ENCODE measurements around the gene KXD1.

KXD1 gene, protein sequence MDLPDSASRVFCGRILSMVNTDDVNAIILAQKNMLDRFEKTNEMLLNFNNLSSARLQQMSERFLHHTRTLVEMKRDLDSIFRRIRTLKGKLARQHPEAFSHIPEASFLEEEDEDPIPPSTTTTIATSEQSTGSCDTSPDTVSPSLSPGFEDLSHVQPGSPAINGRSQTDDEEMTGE

GRCh38 chr19:18557411-18558201, at the start of gene KXD1:
Gene KXD1 (plus strand): TSS chr19:18557870. CDS start chr19:18562057, 4,187 bp downstream.
- Histone ChIP-seq H3K36me3 (ENCODE audit: control insufficient read depth in 1 of 2, insufficient read depth in 2 of 2, low read length in 2 of 2) (peaks cover 5 to 13% of the 10 kb centered on the region in 2 donors), H3K9me3 (ENCODE audit: control insufficient read depth in 1 of 2, low read length in 2 of 2) (no peaks in the 10 kb centered on the region), H3K27ac (ENCODE audit: low read length) (peak within 1 kb of the TSS; percentile 96), H3K27me3 (ENCODE audit: low read depth, low read length) (no peaks in the 10 kb centered on the region), H3K4me1 (ENCODE audit: control insufficient read depth in 1 of 2, insufficient read depth in 2 of 2, low read length in 2 of 2) (peaks cover 0 to 18% of the 10 kb centered on the region in 2 donors), H3K4me3 (ENCODE audit: low read depth in 1 of 2, low read length in 2 of 2) (peak within 1 kb of the TSS; percentile 90 to 93)

GRCh38 chr19:18508585-18508984, 49.1 kb upstream of the KXD1 start:
- Histone ChIP-seq H3K36me3 (ENCODE audit: control insufficient read depth in 1 of 2, insufficient read depth in 2 of 2, low read length in 2 of 2) (no peaks in the 10 kb centered on the region), H3K9me3 (ENCODE audit: control insufficient read depth in 1 of 2, low read length in 2 of 2) (no peaks in the 10 kb centered on the region), H3K27ac (ENCODE audit: low read length) (no peak overlapping the region), H3K4me1 (ENCODE audit: control insufficient read depth in 1 of 2, insufficient read depth in 2 of 2, low read length in 2 of 2) (peaks cover 42 to 63% of the 10 kb centered on the region in 2 donors), H3K27me3 (ENCODE audit: low read depth, low read length) (no peaks in the 10 kb centered on the region), H3K4me3 (ENCODE audit: low read depth in 1 of 2, low read length in 2 of 2) (no peak overlapping the region)

DNA sequence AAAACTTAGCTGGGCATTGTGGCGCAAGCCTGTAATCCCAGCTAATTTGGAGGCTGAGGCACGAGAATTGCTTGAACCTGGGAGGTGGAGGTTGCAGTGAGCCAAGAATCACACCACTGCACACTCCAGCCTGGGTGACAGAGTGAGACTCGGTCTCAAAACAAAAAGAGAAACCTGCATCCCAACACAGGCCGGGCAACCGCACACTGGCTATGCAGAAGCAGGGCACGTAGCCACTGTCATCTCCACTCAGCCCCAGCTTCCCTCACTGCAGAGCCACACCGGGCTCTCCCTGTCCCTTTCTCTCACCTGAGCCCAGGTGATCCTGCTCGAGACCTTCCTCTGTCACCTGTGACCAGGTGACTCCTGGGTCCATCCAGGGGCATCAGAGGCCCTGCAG, 47.5 kb upstream of the KXD1 start:
- H3K27ac ChIP-seq (ENCODE audit: low read length) = no peak overlapping the region
- no peaks in the 10 kb centered on the region for H3K36me3 ChIP-seq (ENCODE audit: control insufficient read depth in 1 of 2, insufficient read depth in 2 of 2, low read length in 2 of 2)
- H3K4me1 ChIP-seq (ENCODE audit: control insufficient read depth in 1 of 2, insufficient read depth in 2 of 2, low read length in 2 of 2) = peaks cover 29 to 60% of the 10 kb centered on the region in 2 donors
- H3K27me3 ChIP-seq (ENCODE audit: low read depth, low read length) = no peaks in the 10 kb centered on the region
- no peak overlapping the region for H3K4me3 ChIP-seq (ENCODE audit: low read depth in 1 of 2, low read length in 2 of 2)
- H3K9me3 ChIP-seq (ENCODE audit: control insufficient read depth in 1 of 2, low read length in 2 of 2) = no peaks in the 10 kb centered on the region

GRCh38 chr19:18513868-18514267, 43.8 kb upstream of the KXD1 start:
- H3K27me3 ChIP-seq (ENCODE audit: low read depth, low read length) = no peaks in the 10 kb centered on the region
- H3K9me3 ChIP-seq (ENCODE audit: control insufficient read depth in 1 of 2, low read length in 2 of 2) = no peaks in the 10 kb centered on the region
- no peaks in the 10 kb centered on the region for H3K36me3 ChIP-seq (ENCODE audit: control insufficient read depth in 1 of 2, insufficient read depth in 2 of 2, low read length in 2 of 2)
- H3K4me3 ChIP-seq (ENCODE audit: low read depth in 1 of 2, low read length in 2 of 2) = no peak overlapping the region
- peaks cover 7 to 38% of the 10 kb centered on the region in 2 donors for H3K4me1 ChIP-seq (ENCODE audit: control insufficient read depth in 1 of 2, insufficient read depth in 2 of 2, low read length in 2 of 2)
- H3K27ac ChIP-seq (ENCODE audit: low read length) = no peak overlapping the region

- Histone ChIP-seq H3K4me3 (ENCODE audit: low read depth in 1 of 2, low read length in 2 of 2) (peak overlapping the region in 1 of 2 donors; percentile 7), H3K9me3 (ENCODE audit: control insufficient read depth in 1 of 2, low read length in 2 of 2) (no peaks in the 10 kb centered on the region), H3K27ac (ENCODE audit: low read length) (peak overlapping the region; percentile 63), H3K4me1 (ENCODE audit: control insufficient read depth in 1 of 2, insufficient read depth in 2 of 2, low read length in 2 of 2) (peaks cover 10 to 37% of the 10 kb centered on the region in 2 donors), H3K27me3 (ENCODE audit: low read depth, low read length) (no peaks in the 10 kb centered on the region), H3K36me3 (ENCODE audit: control insufficient read depth in 1 of 2, insufficient read depth in 2 of 2, low read length in 2 of 2) (no peaks in the 10 kb centered on the region)
Measured at GRCh38 chr19:18514800-18515682, 42.6 kb upstream of the KXD1 start.

DNA sequence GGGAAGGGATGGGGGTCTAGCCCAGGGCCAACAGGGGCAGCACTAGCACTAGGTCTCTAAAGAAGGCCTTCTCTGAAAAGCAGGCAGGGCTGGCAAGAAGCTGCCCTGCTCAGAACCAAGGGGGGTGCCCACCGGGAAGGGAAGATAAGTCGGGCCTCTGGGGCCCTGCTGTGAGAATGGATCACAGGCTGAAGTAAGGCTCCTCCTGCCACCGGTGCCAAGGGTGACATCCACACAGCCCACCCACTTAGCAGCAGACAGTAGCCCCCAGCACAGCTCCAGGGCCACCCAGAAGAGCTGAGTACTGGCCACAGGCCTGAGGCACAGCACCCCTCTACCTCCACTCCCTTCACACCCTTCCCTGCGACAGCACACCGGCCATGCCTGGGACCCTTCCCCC, 41.7 kb upstream of the KXD1 start:
- Histone ChIP-seq H3K27ac (ENCODE audit: low read length) (no peak overlapping the region), H3K4me1 (ENCODE audit: control insufficient read depth in 1 of 2, insufficient read depth in 2 of 2, low read length in 2 of 2) (peaks cover 12 to 39% of the 10 kb centered on the region in 2 donors), H3K27me3 (ENCODE audit: low read depth, low read length) (no peaks in the 10 kb centered on the region), H3K9me3 (ENCODE audit: control insufficient read depth in 1 of 2, low read length in 2 of 2) (no peaks in the 10 kb centered on the region), H3K4me3 (ENCODE audit: low read depth in 1 of 2, low read length in 2 of 2) (no peak overlapping the region), H3K36me3 (ENCODE audit: control insufficient read depth in 1 of 2, insufficient read depth in 2 of 2, low read length in 2 of 2) (peaks cover 0 to 6% of the 10 kb centered on the region in 2 donors)

- no peak overlapping the region for H3K27ac ChIP-seq (ENCODE audit: low read length)
- H3K27me3 ChIP-seq (ENCODE audit: low read depth, low read length) = no peaks in the 10 kb centered on the region
- H3K36me3 ChIP-seq (ENCODE audit: control insufficient read depth in 1 of 2, insufficient read depth in 2 of 2, low read length in 2 of 2) = peaks cover 0 to 9% of the 10 kb centered on the region in 2 donors
- H3K9me3 ChIP-seq (ENCODE audit: control insufficient read depth in 1 of 2, low read length in 2 of 2) = no peaks in the 10 kb centered on the region
- H3K4me3 ChIP-seq (ENCODE audit: low read depth in 1 of 2, low read length in 2 of 2) = no peak overlapping the region
- H3K4me1 ChIP-seq (ENCODE audit: control insufficient read depth in 1 of 2, insufficient read depth in 2 of 2, low read length in 2 of 2) = peaks cover 12 to 39% of the 10 kb centered on the region in 2 donors
Measured at GRCh38 chr19:18517606-18518005, 40.1 kb upstream of the KXD1 start.

GRCh38 chr19:18518639-18519038, 39.0 kb upstream of the KXD1 start:
- peaks cover 12 to 31% of the 10 kb centered on the region in 2 donors for H3K4me1 ChIP-seq (ENCODE audit: control insufficient read depth in 1 of 2, insufficient read depth in 2 of 2, low read length in 2 of 2)
- no peaks in the 10 kb centered on the region for H3K27me3 ChIP-seq (ENCODE audit: low read depth, low read length)
- no peaks in the 10 kb centered on the region for H3K9me3 ChIP-seq (ENCODE audit: control insufficient read depth in 1 of 2, low read length in 2 of 2)
- no peak overlapping the region for H3K4me3 ChIP-seq (ENCODE audit: low read depth in 1 of 2, low read length in 2 of 2)
- H3K27ac ChIP-seq (ENCODE audit: low read length) = peak overlapping the region; percentile 54
- peaks cover 0 to 9% of the 10 kb centered on the region in 2 donors for H3K36me3 ChIP-seq (ENCODE audit: control insufficient read depth in 1 of 2, insufficient read depth in 2 of 2, low read length in 2 of 2)

DNA sequence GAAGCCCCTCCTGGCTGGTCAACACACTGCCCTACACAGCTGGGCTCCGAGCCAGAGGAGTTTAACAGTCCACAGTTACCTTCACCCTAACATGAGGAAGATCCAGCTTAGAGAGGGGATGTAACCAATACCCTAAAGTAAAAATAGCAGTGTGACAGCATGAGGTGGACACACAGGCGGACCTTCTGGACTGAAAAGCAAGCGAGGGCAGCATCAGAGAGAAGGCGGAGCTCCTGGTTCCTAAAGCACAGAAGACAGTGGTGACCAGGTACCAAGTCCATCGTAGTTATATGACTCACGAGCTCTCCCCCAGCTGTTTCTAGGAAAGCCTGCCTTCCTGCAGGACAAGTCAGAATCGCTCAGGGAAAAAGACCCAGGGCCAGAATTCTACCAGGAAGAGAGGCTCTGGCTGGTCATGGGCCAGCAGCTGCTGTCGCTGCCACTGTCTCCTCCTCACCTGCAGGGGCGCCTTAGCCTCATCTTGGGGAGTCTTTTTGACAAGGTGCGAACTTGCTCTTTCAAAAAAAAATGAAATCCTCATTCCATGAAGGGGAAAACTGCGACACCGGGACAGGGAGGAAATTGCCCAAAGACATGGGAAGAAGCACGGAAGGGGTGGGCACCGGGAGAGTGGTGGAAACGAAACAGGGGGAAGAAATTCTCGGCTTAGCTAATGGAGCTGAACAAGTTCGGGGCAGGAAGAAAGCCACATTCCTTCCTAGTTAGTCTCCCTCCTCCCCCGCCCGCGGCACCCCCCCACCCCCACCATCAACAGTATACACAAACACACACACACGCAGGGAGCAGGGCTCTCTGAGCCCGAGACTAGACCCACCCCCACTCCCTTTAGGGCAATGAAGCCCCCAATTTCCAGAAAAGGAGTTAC, 37.5 kb upstream of the KXD1 start:
- Histone ChIP-seq H3K9me3 (ENCODE audit: control insufficient read depth in 1 of 2, low read length in 2 of 2) (no peaks in the 10 kb centered on the region), H3K27me3 (ENCODE audit: low read depth, low read length) (no peaks in the 10 kb centered on the region), H3K4me3 (ENCODE audit: low read depth in 1 of 2, low read length in 2 of 2) (peak overlapping the region; percentile 92 to 93), H3K27ac (ENCODE audit: low read length) (peak overlapping the region; percentile 100), H3K4me1 (ENCODE audit: control insufficient read depth in 1 of 2, insufficient read depth in 2 of 2, low read length in 2 of 2) (peaks cover 9 to 18% of the 10 kb centered on the region in 2 donors), H3K36me3 (ENCODE audit: control insufficient read depth in 1 of 2, insufficient read depth in 2 of 2, low read length in 2 of 2) (peaks cover 0 to 9% of the 10 kb centered on the region in 2 donors)

- Histone ChIP-seq H3K27me3 (ENCODE audit: low read depth, low read length) (no peaks in the 10 kb centered on the region), H3K4me1 (ENCODE audit: control insufficient read depth in 1 of 2, insufficient read depth in 2 of 2, low read length in 2 of 2) (peaks cover 5 to 10% of the 10 kb centered on the region in 2 donors), H3K27ac (ENCODE audit: low read length) (peak overlapping the region; percentile 100), H3K9me3 (ENCODE audit: control insufficient read depth in 1 of 2, low read length in 2 of 2) (no peaks in the 10 kb centered on the region), H3K36me3 (ENCODE audit: control insufficient read depth in 1 of 2, insufficient read depth in 2 of 2, low read length in 2 of 2) (peaks cover 0 to 9% of the 10 kb centered on the region in 2 donors), H3K4me3 (ENCODE audit: low read depth in 1 of 2, low read length in 2 of 2) (peak overlapping the region; percentile 92 to 93)
Measured at GRCh38 chr19:18520848-18521691, 36.6 kb upstream of the KXD1 start.
